Measurements from ENCODE around the gene UBR2. TPM values are rescaled to one million over a fixed set of nuclear protein-coding genes. Genes with fewer than 3 reads are reported as not detected.

UBR2 gene
- total and polyA plus RNA-seq, 12 donors = 11.4 to 46.9 (median 30.2) TPM

GRCh38 chr6:42704251-42704936 lies 140.6 kb downstream of the UBR2 start:
- Histone ChIP-seq H3K27ac (no peak overlapping the region), H3K4me1 (replicated peaks in 1 of 2) (no peaks in the 10 kb centered on the region), H3K4me3 (peak overlapping the region in 2 of 4 donors; percentile 25 to 44), H3K9me3 (replicated peaks in 1 of 3) (no peaks in the 10 kb centered on the region), H3K36me3 (replicated peaks in 1 of 2) (no peaks in the 10 kb centered on the region), H3K27me3 (no peaks in the 10 kb centered on the region)
- WGBS, 4 donors = 32 to 63% (median 54%) methylated on average over 18 to 24 of the region's 24 CpGs
- peak in 5 of 7 donors; percentile 7 to 65 (median 54) for DNase-seq
- intact Hi-C loops (cut with DNase I) = no loop called here
- peak in 1 of 2 donors; percentile 23 for TF ChIP-seq POLR2A (IDR thresholded peaks at IDR 0.05)
- TF ChIP-seq, protein P1, sequence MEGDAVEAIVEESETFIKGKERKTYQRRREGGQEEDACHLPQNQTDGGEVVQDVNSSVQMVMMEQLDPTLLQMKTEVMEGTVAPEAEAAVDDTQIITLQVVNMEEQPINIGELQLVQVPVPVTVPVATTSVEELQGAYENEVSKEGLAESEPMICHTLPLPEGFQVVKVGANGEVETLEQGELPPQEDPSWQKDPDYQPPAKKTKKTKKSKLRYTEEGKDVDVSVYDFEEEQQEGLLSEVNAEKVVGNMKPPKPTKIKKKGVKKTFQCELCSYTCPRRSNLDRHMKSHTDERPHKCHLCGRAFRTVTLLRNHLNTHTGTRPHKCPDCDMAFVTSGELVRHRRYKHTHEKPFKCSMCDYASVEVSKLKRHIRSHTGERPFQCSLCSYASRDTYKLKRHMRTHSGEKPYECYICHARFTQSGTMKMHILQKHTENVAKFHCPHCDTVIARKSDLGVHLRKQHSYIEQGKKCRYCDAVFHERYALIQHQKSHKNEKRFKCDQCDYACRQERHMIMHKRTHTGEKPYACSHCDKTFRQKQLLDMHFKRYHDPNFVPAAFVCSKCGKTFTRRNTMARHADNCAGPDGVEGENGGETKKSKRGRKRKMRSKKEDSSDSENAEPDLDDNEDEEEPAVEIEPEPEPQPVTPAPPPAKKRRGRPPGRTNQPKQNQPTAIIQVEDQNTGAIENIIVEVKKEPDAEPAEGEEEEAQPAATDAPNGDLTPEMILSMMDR (IDR thresholded peaks at IDR 0.05) = no peak

- H3K27ac ChIP-seq = no peak overlapping the region
Observed at GRCh38 chr6:42704937-42705374, 141.1 kb downstream of the UBR2 start.

GRCh38 chr6:42707595-42707994 lies 143.8 kb downstream of the UBR2 start:
- intact Hi-C loops (cut with DNase I) = no loop called here
- no peak overlapping the region for H3K27ac ChIP-seq
- no peaks in the 10 kb centered on the region for H3K36me3 ChIP-seq (replicated peaks in 1 of 2)
- WGBS, 4 donors = 88 to 92% (median 89%) methylated on average over 7 of the region's 7 CpGs
- no peaks in the 10 kb centered on the region for H3K27me3 ChIP-seq
- no peaks in the 10 kb centered on the region for H3K9me3 ChIP-seq (replicated peaks in 1 of 3)
- H3K4me1 ChIP-seq (replicated peaks in 1 of 2) = no peaks in the 10 kb centered on the region
- DNase-seq = no peak
- TF ChIP-seq, protein P1 (IDR thresholded peaks at IDR 0.05) = no peak
- TF ChIP-seq POLR2A (IDR thresholded peaks at IDR 0.05) = no peak
- H3K4me3 ChIP-seq = no peak overlapping the region

More at GRCh38 chr6:42704937-42705374, 141.1 kb downstream of the UBR2 start:
- no peak overlapping the region for H3K4me3 ChIP-seq
- no peaks in the 10 kb centered on the region for H3K36me3 ChIP-seq (replicated peaks in 1 of 2)
- WGBS, 4 donors = 77 to 90% (median 88%) methylated on average over 3 to 4 of the region's 4 CpGs
- no peaks in the 10 kb centered on the region for H3K27me3 ChIP-seq
- no peaks in the 10 kb centered on the region for H3K4me1 ChIP-seq (replicated peaks in 1 of 2)
- no peak for DNase-seq
- intact Hi-C loops (cut with DNase I) = no loop called here
- TF ChIP-seq, protein P1 (IDR thresholded peaks at IDR 0.05) = no peak
- TF ChIP-seq POLR2A (IDR thresholded peaks at IDR 0.05) = no peak
- H3K9me3 ChIP-seq (replicated peaks in 1 of 3) = no peaks in the 10 kb centered on the region

GRCh38 chr6:42708096-42708495 lies 144.3 kb downstream of the UBR2 start:
- intact Hi-C loops (cut with DNase I) = no loop called here
- 89 to 100% (median 94%) methylated on average over 4 to 11 of the region's 11 CpGs for WGBS, 4 donors

More at GRCh38 chr6:42708096-42708495, 144.3 kb downstream of the UBR2 start:
- no peak for DNase-seq
- TF ChIP-seq, protein P1 (IDR thresholded peaks at IDR 0.05) = no peak
- TF ChIP-seq POLR2A (IDR thresholded peaks at IDR 0.05) = no peak
- Histone ChIP-seq H3K27me3 (no peaks in the 10 kb centered on the region), H3K4me1 (replicated peaks in 1 of 2) (no peaks in the 10 kb centered on the region), H3K4me3 (no peak overlapping the region), H3K36me3 (replicated peaks in 1 of 2) (no peaks in the 10 kb centered on the region), H3K27ac (no peak overlapping the region), H3K9me3 (replicated peaks in 1 of 3) (no peaks in the 10 kb centered on the region)

All from adrenal gland (tissue), 12 donors.